Breast epithelium (tissue), 4 donors: ENCODE measurements around the gene UMODL1. TPM values are rescaled to one million over a fixed set of nuclear protein-coding genes. Genes with fewer than 3 reads are reported as not detected.

Source experiments
- DNase-seq, 2 donors: peaks; one replicate each; pipeline ENCODE4 v3.0.0-alpha.2; 2019; ENCODE audit warnings: low spot score in 2 of 2
- H3K27ac ChIP-seq, 2 donors: fragments of 200-600 bp; sonication (generic) in 1 of 2; one replicate each; pipeline ENCODE4 v1.5.1; 2016 to 2019; ENCODE audit warnings: mild to moderate bottlenecking in 1 of 2
- H3K27me3 ChIP-seq, 2 donors: fragments of 200-600 bp; sonication (generic) in 1 of 2; one replicate each; pipeline versions ENCODE4 v1.5.1 to v1.6.0; 2017 to 2019; ENCODE audit warnings: control low read depth in 1 of 2, mild to moderate bottlenecking in 1 of 2
- H3K36me3 ChIP-seq: fragments of 200-600 bp; one replicate; pipeline ENCODE4 v1.5.1; 2019
- H3K4me1 ChIP-seq, 2 donors: fragments of 200-600 bp; sonication (generic); one replicate each; pipeline ENCODE4 v1.5.1; 2016 to 2019; ENCODE audit warnings: control low read depth in 1 of 2
- H3K4me3 ChIP-seq, 3 donors: fragments of 200-600 bp; sonication (generic); 1 replicate in 2 of 3; 2 replicates in 1 of 3; pipeline ENCODE4 v1.5.1; 2016 to 2019; ENCODE audit warnings: mild to moderate bottlenecking in 3 of 3, moderate library complexity in 2 of 3
- H3K9me3 ChIP-seq, 2 donors: fragments of 200-600 bp; sonication (generic) in 1 of 2; one replicate each; pipeline ENCODE4 v1.5.1; 2016 to 2019; ENCODE audit warnings: control low read depth in 1 of 2
- POLR2A ChIP-seq: fragments of 450-650 bp; IDR thresholded peaks from one replicate; pipeline ENCODE4 v1.6.1; 2016; ENCODE audit warnings: antibody characterized with exemption, mild to moderate bottlenecking, moderate library complexity
- POLR2AphosphoS5 ChIP-seq, 3 donors: sonication (generic); formaldehyde crosslinking; IDR thresholded peaks; one replicate each; pipeline ENCODE4 v1.6.1; 2017; ENCODE audit warnings: antibody characterized with exemption in 3 of 3
- intact Hi-C: fragments of 100-400 bp; cut with DNase I; formaldehyde crosslinking; loops from one replicate; pipeline ENCODE4 v1.15.1; 2023; ENCODE audit warnings: low total_unique reads
- total RNA-seq, 3 donors: library from RNA; depleted of rRNA; stranded (reverse); fragments of >200 nt; gene quantifications; one replicate each; pipeline ENCODE4 v1.1.0, GENCODE V29; 2016
- TF ChIP-seq, protein P1 (sequence below), 3 donors: fragments of 450-650 bp; IDR thresholded peaks; one replicate each; pipeline ENCODE4 v1.5.1; 2016 to 2017; ENCODE audit warnings: antibody characterized with exemption in 3 of 3, mild to moderate bottlenecking in 3 of 3, moderate library complexity in 3 of 3

Gene UMODL1
- total RNA-seq, 3 donors from 2014 or later, result not detected

DNA sequence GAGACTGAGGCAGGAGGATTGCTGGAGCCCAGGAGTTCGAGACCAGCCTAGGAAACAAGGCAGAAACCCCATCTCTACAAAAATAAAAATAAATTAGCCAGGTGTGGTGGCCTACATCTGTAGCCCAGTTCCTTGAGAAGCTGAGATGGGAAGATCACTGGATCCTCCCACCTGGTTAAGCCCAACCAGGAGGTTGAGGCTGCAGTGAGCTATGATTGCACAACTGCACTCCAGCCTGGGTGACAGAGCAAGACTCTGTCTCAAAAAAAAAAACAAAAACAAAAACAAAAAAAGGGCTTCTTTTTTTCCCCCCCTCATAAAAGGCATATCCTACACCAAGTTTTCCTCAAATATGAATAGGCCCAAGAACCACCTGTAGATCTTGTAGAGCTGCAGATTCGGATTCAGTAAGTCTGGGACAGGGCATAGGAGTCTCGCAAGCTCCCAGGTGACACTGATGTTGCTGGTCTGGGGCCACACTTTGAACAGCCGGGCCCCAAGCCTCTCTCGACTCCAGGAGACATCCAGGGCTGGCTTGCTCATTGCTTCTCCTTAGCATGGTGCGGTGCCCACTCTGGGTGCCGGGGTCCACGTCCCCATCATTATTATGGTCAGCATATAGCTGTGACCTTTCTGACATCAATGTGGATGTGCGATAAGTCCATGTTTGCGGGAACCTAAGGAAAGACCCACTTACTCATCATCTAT lies 22.1 kb upstream of the UMODL1 start:
- H3K27ac ChIP-seq, result no peak overlapping the region
- H3K4me1 ChIP-seq, result no peaks in the 10 kb centered on the region
- TF ChIP-seq POLR2A (no peak), POLR2AphosphoS5 (IDR thresholded peaks at IDR 0.05) (no peak)
- TF ChIP-seq, protein P1, sequence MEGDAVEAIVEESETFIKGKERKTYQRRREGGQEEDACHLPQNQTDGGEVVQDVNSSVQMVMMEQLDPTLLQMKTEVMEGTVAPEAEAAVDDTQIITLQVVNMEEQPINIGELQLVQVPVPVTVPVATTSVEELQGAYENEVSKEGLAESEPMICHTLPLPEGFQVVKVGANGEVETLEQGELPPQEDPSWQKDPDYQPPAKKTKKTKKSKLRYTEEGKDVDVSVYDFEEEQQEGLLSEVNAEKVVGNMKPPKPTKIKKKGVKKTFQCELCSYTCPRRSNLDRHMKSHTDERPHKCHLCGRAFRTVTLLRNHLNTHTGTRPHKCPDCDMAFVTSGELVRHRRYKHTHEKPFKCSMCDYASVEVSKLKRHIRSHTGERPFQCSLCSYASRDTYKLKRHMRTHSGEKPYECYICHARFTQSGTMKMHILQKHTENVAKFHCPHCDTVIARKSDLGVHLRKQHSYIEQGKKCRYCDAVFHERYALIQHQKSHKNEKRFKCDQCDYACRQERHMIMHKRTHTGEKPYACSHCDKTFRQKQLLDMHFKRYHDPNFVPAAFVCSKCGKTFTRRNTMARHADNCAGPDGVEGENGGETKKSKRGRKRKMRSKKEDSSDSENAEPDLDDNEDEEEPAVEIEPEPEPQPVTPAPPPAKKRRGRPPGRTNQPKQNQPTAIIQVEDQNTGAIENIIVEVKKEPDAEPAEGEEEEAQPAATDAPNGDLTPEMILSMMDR (IDR thresholded peaks at IDR 0.05), result no peak
- intact Hi-C loops, result no loop called here
- H3K36me3 ChIP-seq, result no peaks in the 10 kb centered on the region
- no peak for DNase-seq
- no peaks in the 10 kb centered on the region for H3K27me3 ChIP-seq
- no peaks in the 10 kb centered on the region for H3K9me3 ChIP-seq
- H3K4me3 ChIP-seq, result no peak overlapping the region

DNA sequence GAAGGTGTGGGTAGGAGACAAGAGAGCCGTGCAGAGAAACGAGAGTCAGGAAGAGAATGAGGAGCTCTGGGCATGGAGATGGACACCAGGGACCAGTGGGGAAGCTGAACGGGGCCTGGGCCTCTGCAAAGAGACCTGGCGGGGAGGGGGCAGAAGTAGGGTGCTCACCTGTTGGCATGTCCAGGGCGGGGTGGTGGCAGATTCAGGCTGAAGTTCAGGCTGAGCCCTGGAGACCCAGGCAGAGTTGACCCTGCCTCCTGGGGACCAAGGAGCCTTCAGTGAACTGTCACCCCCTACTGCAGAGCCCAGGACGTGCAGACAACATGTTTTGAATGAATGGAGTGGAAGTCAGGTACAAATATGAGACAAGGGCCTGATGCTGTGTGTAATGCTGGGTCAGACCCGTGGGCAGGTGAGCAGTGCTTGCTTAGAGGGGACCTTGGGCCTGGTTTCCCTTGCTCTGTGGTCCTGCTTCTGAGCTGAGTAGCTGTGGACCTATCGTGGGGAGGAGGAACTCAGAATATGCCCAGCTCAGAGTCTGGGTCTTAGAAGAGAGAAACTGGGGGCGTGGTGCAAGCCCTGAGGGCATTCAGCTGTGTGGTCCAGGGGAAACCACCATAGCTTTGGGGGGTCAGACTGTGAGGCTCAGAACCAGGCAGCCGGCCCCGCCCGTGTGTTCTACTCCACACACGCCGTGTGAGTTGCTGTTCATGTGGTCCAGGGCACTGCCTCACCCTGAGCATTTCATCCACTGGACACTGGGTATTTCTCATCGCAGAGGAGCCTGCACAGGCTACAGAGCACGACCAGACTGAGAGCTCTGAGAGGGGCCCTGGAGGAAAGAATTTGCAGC lies 21.3 kb upstream of the UMODL1 start:
- H3K4me1 ChIP-seq, result no peaks in the 10 kb centered on the region
- no peak for DNase-seq
- no peak overlapping the region for H3K27ac ChIP-seq
- TF ChIP-seq POLR2A (no peak), POLR2AphosphoS5 (IDR thresholded peaks at IDR 0.05) (no peak)
- TF ChIP-seq, protein P1 (IDR thresholded peaks at IDR 0.05), result no peak
- H3K9me3 ChIP-seq, result no peaks in the 10 kb centered on the region
- intact Hi-C loops, result loop anchor here (5.0 kb wide), 1 partner anchor 747 kb away; no protein-coding TSS in a partner anchor
- H3K27me3 ChIP-seq, result no peaks in the 10 kb centered on the region
- no peaks in the 10 kb centered on the region for H3K36me3 ChIP-seq
- no peak overlapping the region for H3K4me3 ChIP-seq

DNA sequence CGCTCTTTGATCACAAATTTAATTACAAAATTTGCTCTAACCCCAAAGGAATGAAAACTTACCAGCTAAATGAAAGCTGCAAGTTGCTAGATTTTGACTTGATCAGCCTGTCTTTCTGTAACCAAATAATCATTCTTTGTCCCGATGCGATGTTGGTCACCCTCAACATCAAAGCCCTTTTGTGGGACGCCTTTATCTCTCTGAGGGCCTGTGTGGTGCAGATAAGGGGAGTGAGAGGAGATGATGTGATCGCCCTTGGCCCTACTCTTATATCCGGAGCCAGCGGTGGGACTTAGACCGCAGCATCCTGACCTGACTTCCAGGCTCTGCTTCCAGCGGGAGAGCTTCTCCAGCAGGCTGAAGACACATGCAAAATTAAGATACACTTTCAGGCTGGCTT lies 19.3 kb upstream of the UMODL1 start:
- no peak for DNase-seq
- Histone ChIP-seq H3K36me3 (no peaks in the 10 kb centered on the region), H3K4me1 (no peaks in the 10 kb centered on the region), H3K27ac (no peak overlapping the region), H3K27me3 (no peaks in the 10 kb centered on the region), H3K4me3 (no peak overlapping the region), H3K9me3 (no peaks in the 10 kb centered on the region)
- intact Hi-C loops, result loop anchor here (5.0 kb wide), 1 partner anchor 746 kb away; no protein-coding TSS in a partner anchor
- TF ChIP-seq POLR2A (no peak), POLR2AphosphoS5 (IDR thresholded peaks at IDR 0.05) (no peak)
- TF ChIP-seq, protein P1 (IDR thresholded peaks at IDR 0.05), result no peak

DNA sequence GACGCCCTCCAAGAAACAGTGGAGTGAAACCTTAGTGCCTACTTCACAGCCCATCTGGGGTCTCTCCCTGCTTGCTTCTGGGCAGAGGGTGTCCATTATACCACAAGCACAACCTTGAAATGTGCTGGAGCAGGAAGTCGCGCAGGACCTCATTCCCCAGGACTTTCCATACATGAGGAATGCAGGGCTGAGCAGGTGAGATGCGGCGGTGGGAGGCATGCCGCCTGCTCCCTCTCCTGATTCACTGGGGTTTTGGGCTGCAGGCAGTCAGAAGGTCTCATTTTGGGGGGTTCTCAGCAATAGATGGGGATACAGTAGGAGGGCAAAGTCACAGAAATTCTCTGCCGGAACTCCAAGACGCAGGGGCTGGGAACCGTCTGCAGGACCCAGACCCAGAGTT lies 15.7 kb upstream of the UMODL1 start:
- no peak for DNase-seq

More for the DNA sequence above, 15.7 kb upstream of the UMODL1 start:
- Histone ChIP-seq H3K27ac (no peak overlapping the region), H3K4me1 (peaks cover 0 to 5% of the 10 kb centered on the region in 2 donors), H3K4me3 (no peak overlapping the region), H3K9me3 (no peaks in the 10 kb centered on the region), H3K36me3 (no peaks in the 10 kb centered on the region), H3K27me3 (no peaks in the 10 kb centered on the region)
- intact Hi-C loops, result no loop called here
- no peak for TF ChIP-seq POLR2A
- no peak for TF ChIP-seq POLR2AphosphoS5 (IDR thresholded peaks at IDR 0.05)
- TF ChIP-seq, protein P1 (IDR thresholded peaks at IDR 0.05), result no peak
